Activated naive CD8-positive, alpha-beta T cell treated with anti-CD3 and anti-CD28 coated beads, Interleukin-2, amount 10 ng/mL, durations not matched to agents 7 days and 5 days (primary cell): ENCODE measurements around the gene CDIP1. TPM values are rescaled to one million over a fixed set of nuclear protein-coding genes. Genes with fewer than 3 reads are reported as not detected.
A peak's percentile ranks its signal among the peaks of the same experiment; 100 is the strongest.

Experiments used
- ATAC-seq: fragments of 150-1000 bp; cut with Tn5 transposase; one replicate; pipeline ENCODE4 v1.10.0; 2021; ENCODE audit warnings: low read depth, moderate library complexity
- POLR2A ChIA-PET: fragments of 350-600 bp; sonication (Branson Sonifier 250); formaldehyde crosslinking; loops from one replicate; lab custom pipeline; 2021; ENCODE audit warnings: antibody characterized with exemption; lab: Charles Lee
- DNase-seq: peaks from one replicate; pipeline ENCODE4 v3.0.0; 2021
- H3K27ac Mint-ChIP-seq: one replicate; pipeline ENCODE4 v1.8.0; 2022; ENCODE audit warnings: mild to moderate bottlenecking, mixed read lengths
- H3K27me3 Mint-ChIP-seq: one replicate; pipeline ENCODE4 v1.8.0; 2022; ENCODE audit warnings: mild to moderate bottlenecking, moderate library complexity, mixed read lengths
- H3K36me3 Mint-ChIP-seq: one replicate; pipeline ENCODE4 v1.8.0; 2021; ENCODE audit warnings: mild to moderate bottlenecking, mixed read lengths
- H3K4me1 Mint-ChIP-seq: one replicate; pipeline ENCODE4 v1.8.0; 2021; ENCODE audit warnings: mixed read lengths
- H3K4me3 Mint-ChIP-seq: one replicate; pipeline ENCODE4 v1.8.0; 2022; ENCODE audit warnings: mild to moderate bottlenecking, moderate library complexity, mixed read lengths
- H3K9me3 Mint-ChIP-seq: one replicate; pipeline ENCODE4 v1.8.0; 2021; ENCODE audit warnings: mixed read lengths
- total RNA-seq, 2 experiments: library from RNA; stranded (reverse); gene quantifications; one replicate each; pipeline ENCODE4 v1.2.3, GENCODE V29; 2021

CDIP1 gene
- total RNA-seq, 2 experiments from 2014 or later: 36.3 to 42.1 TPM

- ATAC-seq: no peak
- POLR2A ChIA-PET: interaction anchor here (4.2 to 7.2 kb wide), 3 partner anchors 21 to 41 kb away, joined by 45 to 105 read pairs (median 66); partner anchors contain the start of genes HMOX2 and NMRAL1
- DNase-seq: no peak
- Mint-ChIP-seq H3K27me3 (no peaks in the 10 kb centered on the region), H3K36me3 (peaks cover 36% of the 10 kb centered on the region), H3K4me1 (peaks cover 48% of the 10 kb centered on the region), H3K27ac (peak overlapping the region; percentile 42), H3K4me3 (no peak overlapping the region), H3K9me3 (no peaks in the 10 kb centered on the region)
These were observed 29.8 kb downstream of the CDIP1 start for GRCh38 chr16:4508806-4509205.

- no peaks in the 10 kb centered on the region for H3K27me3 Mint-ChIP-seq
- H3K4me1 Mint-ChIP-seq: peaks cover 50% of the 10 kb centered on the region
- DNase-seq (no peak), ATAC-seq (no peak)
- peaks cover 38% of the 10 kb centered on the region for H3K36me3 Mint-ChIP-seq
- peak overlapping the region; percentile 91 for H3K27ac Mint-ChIP-seq
- H3K9me3 Mint-ChIP-seq: no peaks in the 10 kb centered on the region
- POLR2A ChIA-PET: interaction anchor here (4.2 to 7.2 kb wide), 3 partner anchors 20 to 42 kb away, joined by 45 to 105 read pairs (median 66); partner anchors contain the start of genes HMOX2 and NMRAL1
- H3K4me3 Mint-ChIP-seq: no peak overlapping the region
These were observed 30.8 kb downstream of the CDIP1 start for GRCh38 chr16:4507588-4508345.

- POLR2A ChIA-PET: interaction anchor here (0.5 to 7.2 kb wide), 10 partner anchors 8 to 340 kb away, joined by 3 to 105 read pairs (median 12); partner anchors contain the start of genes CORO7, GLYR1, HMOX2 and MGRN1
- H3K4me1 Mint-ChIP-seq: peaks cover 47% of the 10 kb centered on the region
- H3K9me3 Mint-ChIP-seq: no peaks in the 10 kb centered on the region
- DNase-seq (peak; percentile 49), ATAC-seq (peak; percentile 48)
- H3K4me3 Mint-ChIP-seq: peak overlapping the region; percentile 67
- peaks cover 33% of the 10 kb centered on the region for H3K36me3 Mint-ChIP-seq
- H3K27me3 Mint-ChIP-seq: no peaks in the 10 kb centered on the region
- peak overlapping the region; percentile 91 for H3K27ac Mint-ChIP-seq
These were observed 32.1 kb downstream of the CDIP1 start for GRCh38 chr16:4506450-4506849.

- H3K27me3 Mint-ChIP-seq: no peaks in the 10 kb centered on the region
- H3K36me3 Mint-ChIP-seq: peaks cover 26% of the 10 kb centered on the region
- H3K27ac Mint-ChIP-seq: peak overlapping the region; percentile 91
- ATAC-seq (peak; percentile 89), DNase-seq (peak; percentile 68)
- H3K4me3 Mint-ChIP-seq: peak overlapping the region; percentile 67
- H3K4me1 Mint-ChIP-seq: peaks cover 48% of the 10 kb centered on the region
- POLR2A ChIA-PET: interaction anchor here (0.8 to 7.2 kb wide), 19 partner anchors 9 to 341 kb away, joined by 3 to 105 read pairs (median 5); partner anchors contain the start of genes CDIP1, CORO7, GLYR1 and HMOX2
- H3K9me3 Mint-ChIP-seq: no peaks in the 10 kb centered on the region
These were observed 33.0 kb downstream of the CDIP1 start for GRCh38 chr16:4505356-4506147.

- H3K27me3 Mint-ChIP-seq: no peaks in the 10 kb centered on the region
- POLR2A ChIA-PET: interaction anchor here (0.5 to 2.5 kb wide), 5 partner anchors 11 to 69 kb away, joined by 3 to 13 read pairs (median 4); partner anchors contain the start of gene HMOX2
- H3K36me3 Mint-ChIP-seq: peaks cover 25% of the 10 kb centered on the region
- H3K27ac Mint-ChIP-seq: no peak overlapping the region
- no peaks in the 10 kb centered on the region for H3K9me3 Mint-ChIP-seq
- DNase-seq: no peak
- H3K4me3 Mint-ChIP-seq: no peak overlapping the region
- H3K4me1 Mint-ChIP-seq: peaks cover 70% of the 10 kb centered on the region
- ATAC-seq: no peak
These were observed 37.5 kb downstream of the CDIP1 start for GRCh38 chr16:4501071-4501478.

GRCh38 chr16:4500272-4500671 lies 38.3 kb downstream of the CDIP1 start:
- POLR2A ChIA-PET: interaction anchor here (0.6 to 2.5 kb wide), 4 partner anchors 10 to 24 kb away, joined by 3 to 13 read pairs (median 8); partner anchors contain the start of gene HMOX2
- DNase-seq (no peak), ATAC-seq (no peak)
- peak overlapping the region; percentile 4 for H3K27ac Mint-ChIP-seq
- no peak overlapping the region for H3K4me3 Mint-ChIP-seq
- no peaks in the 10 kb centered on the region for H3K27me3 Mint-ChIP-seq
- H3K9me3 Mint-ChIP-seq: no peaks in the 10 kb centered on the region
- H3K4me1 Mint-ChIP-seq: peaks cover 66% of the 10 kb centered on the region
- H3K36me3 Mint-ChIP-seq: peaks cover 26% of the 10 kb centered on the region

GRCh38 chr16:4499196-4499555 lies 39.4 kb downstream of the CDIP1 start:
- no peaks in the 10 kb centered on the region for H3K9me3 Mint-ChIP-seq
- H3K27me3 Mint-ChIP-seq: no peaks in the 10 kb centered on the region
- DNase-seq (no peak), ATAC-seq (no peak)
- POLR2A ChIA-PET: interaction anchor here (0.6 to 2.5 kb wide), 3 partner anchors 9 to 23 kb away, joined by 3 to 13 read pairs (median 4); partner anchors contain the start of gene HMOX2
- H3K27ac Mint-ChIP-seq: peak overlapping the region; percentile 42
- H3K36me3 Mint-ChIP-seq: peaks cover 24% of the 10 kb centered on the region
- peaks cover 62% of the 10 kb centered on the region for H3K4me1 Mint-ChIP-seq
- no peak overlapping the region for H3K4me3 Mint-ChIP-seq

- DNase-seq: no peak
- H3K4me1 Mint-ChIP-seq: peaks cover 59% of the 10 kb centered on the region
- H3K4me3 Mint-ChIP-seq: no peak overlapping the region
- POLR2A ChIA-PET: interaction anchor here (0.6 to 1.0 kb wide), 2 partner anchors 18 to 23 kb away, joined by 3 to 4 read pairs; partner anchors contain the start of gene HMOX2
- peaks cover 24% of the 10 kb centered on the region for H3K36me3 Mint-ChIP-seq
- no peaks in the 10 kb centered on the region for H3K9me3 Mint-ChIP-seq
- ATAC-seq: no peak
- H3K27ac Mint-ChIP-seq: peak overlapping the region; percentile 42
- no peaks in the 10 kb centered on the region for H3K27me3 Mint-ChIP-seq
These were observed 39.9 kb downstream of the CDIP1 start for GRCh38 chr16:4498546-4499195.

- Mint-ChIP-seq H3K4me1 (peaks cover 54% of the 10 kb centered on the region), H3K27ac (no peak overlapping the region), H3K36me3 (peaks cover 25% of the 10 kb centered on the region), H3K27me3 (no peaks in the 10 kb centered on the region), H3K4me3 (no peak overlapping the region), H3K9me3 (no peaks in the 10 kb centered on the region)
- DNase-seq (no peak), ATAC-seq (no peak)
- POLR2A ChIA-PET: interaction anchor here (1.3 kb wide), 1 partner anchor 9 kb away, joined by 5 read pairs; no protein-coding TSS in a partner anchor
These were observed 42.3 kb downstream of the CDIP1 start for GRCh38 chr16:4496305-4496704.

- POLR2A ChIA-PET: no interaction called here
- no peaks in the 10 kb centered on the region for H3K27me3 Mint-ChIP-seq
- H3K36me3 Mint-ChIP-seq: peaks cover 25% of the 10 kb centered on the region
- DNase-seq: no peak
- no peaks in the 10 kb centered on the region for H3K9me3 Mint-ChIP-seq
- no peak overlapping the region for H3K27ac Mint-ChIP-seq
- no peak overlapping the region for H3K4me3 Mint-ChIP-seq
- H3K4me1 Mint-ChIP-seq: peaks cover 51% of the 10 kb centered on the region
- no peak for ATAC-seq
These were observed 42.8 kb downstream of the CDIP1 start for GRCh38 chr16:4495766-4496165.

- H3K27me3 Mint-ChIP-seq: no peaks in the 10 kb centered on the region
- no peak overlapping the region for H3K4me3 Mint-ChIP-seq
- DNase-seq: no peak
- H3K9me3 Mint-ChIP-seq: no peaks in the 10 kb centered on the region
- peaks cover 53% of the 10 kb centered on the region for H3K4me1 Mint-ChIP-seq
- no peak for ATAC-seq
- H3K36me3 Mint-ChIP-seq: peaks cover 26% of the 10 kb centered on the region
- POLR2A ChIA-PET: interaction anchor here (1.4 to 1.8 kb wide), 2 partner anchors 10 to 18 kb away, joined by 7 to 11 read pairs; partner anchors contain the start of gene HMOX2
- no peak overlapping the region for H3K27ac Mint-ChIP-seq
These were observed 43.7 kb downstream of the CDIP1 start for GRCh38 chr16:4494746-4495490.

- Mint-ChIP-seq H3K36me3 (peaks cover 18% of the 10 kb centered on the region), H3K27me3 (no peaks in the 10 kb centered on the region), H3K4me3 (no peak overlapping the region), H3K9me3 (no peaks in the 10 kb centered on the region), H3K27ac (no peak overlapping the region), H3K4me1 (peaks cover 46% of the 10 kb centered on the region)
- no peak for DNase-seq
- ATAC-seq: no peak
- POLR2A ChIA-PET: interaction anchor here (1.2 to 1.3 kb wide), 2 partner anchors 13 to 15 kb away, joined by 4 to 5 read pairs; no protein-coding TSS in a partner anchor
These were observed 46.7 kb downstream of the CDIP1 start for GRCh38 chr16:4491898-4492297.
